Keratinocyte (primary cell): ENCODE data around the gene RNF166. TPM values are rescaled to one million over a fixed set of nuclear protein-coding genes. Genes with fewer than 3 reads are reported as not detected.

Experiments used
- DNase-seq: peaks from one replicate; pipeline ENCODE4 v3.0.0-alpha.2; 2011; ENCODE audit warnings: low read depth, missing footprints, low spot score
- FAIRE-seq: peaks from 2 replicates; lab custom pipeline; 2011; peaks lifted over from hg19 to GRCh38; lab: Jason Lieb, UNC
- H2AFZ ChIP-seq: 2 replicates; pipeline ENCODE4 v1.6.0; 2012; ENCODE audit warnings: low read length, control low read depth, inconsistent platforms; ENCODE audit not compliant: control insufficient read depth
- H3K27ac ChIP-seq: 2 replicates; pipeline ENCODE4 v1.5.1; 2011; ENCODE audit warnings: low read length; ENCODE audit not compliant: control insufficient read depth, insufficient read depth
- H3K27me3 ChIP-seq: 3 replicates; pipeline ENCODE4 v1.6.0; 2011; ENCODE audit warnings: low read length; ENCODE audit not compliant: control insufficient read depth, insufficient read depth; ENCODE audit errors: extremely low read depth
- H3K36me3 ChIP-seq, 2 experiments: 2 replicates in 1 of 2; 3 replicates in 1 of 2; pipeline ENCODE4 v1.5.1; 2011; ENCODE audit warnings: low read length in 2 of 2, mild to moderate bottlenecking in 1 of 2; ENCODE audit not compliant: control insufficient read depth in 2 of 2, insufficient read depth in 2 of 2; ENCODE audit errors: extremely low read depth in 1 of 2
- H3K4me1 ChIP-seq: 3 replicates; pipeline ENCODE4 v1.5.1; 2011; ENCODE audit warnings: low read length; ENCODE audit not compliant: control insufficient read depth, insufficient read depth; ENCODE audit errors: extremely low read depth
- H3K4me2 ChIP-seq: 3 replicates; pipeline ENCODE4 v1.6.0; 2011; ENCODE audit warnings: low read depth, low read length; ENCODE audit not compliant: control insufficient read depth, insufficient read depth; ENCODE audit errors: extremely low read depth
- H3K4me3 ChIP-seq, 3 experiments: fragments of 200-600 bp in 1 of 3; sonication (generic) in 1 of 3; 2 replicates in 2 of 3; 3 replicates in 1 of 3; pipeline ENCODE4 v1.5.1; 2011 to 2016; ENCODE audit warnings: low read length in 3 of 3, mild to moderate bottlenecking in 3 of 3, control low read depth in 2 of 3, inconsistent platforms in 1 of 3, low read depth in 1 of 3, mixed read lengths in 1 of 3, mixed run types in 1 of 3, moderate library complexity in 1 of 3; ENCODE audit not compliant: control insufficient read depth in 2 of 3, insufficient read depth in 2 of 3; ENCODE audit errors: extremely low read depth in 1 of 3
- H3K79me2 ChIP-seq: 2 replicates; pipeline ENCODE4 v1.6.0; 2012; ENCODE audit warnings: low read length; ENCODE audit not compliant: control insufficient read depth, insufficient read depth
- H3K9ac ChIP-seq: 3 replicates; pipeline ENCODE4 v1.6.0; 2011; ENCODE audit warnings: low read length; ENCODE audit not compliant: control insufficient read depth, insufficient read depth; ENCODE audit errors: extremely low read depth
- H3K9me1 ChIP-seq: 3 replicates; pipeline ENCODE4 v1.6.0; 2011; ENCODE audit warnings: low read length; ENCODE audit not compliant: control insufficient read depth, insufficient read depth; ENCODE audit errors: extremely low read depth
- H3K9me3 ChIP-seq: 2 replicates; pipeline ENCODE4 v1.5.1; 2012; ENCODE audit warnings: low read depth, low read length; ENCODE audit not compliant: control insufficient read depth
- H4K20me1 ChIP-seq: 3 replicates; pipeline ENCODE4 v1.6.0; 2011; ENCODE audit warnings: low read length; ENCODE audit not compliant: control insufficient read depth, insufficient read depth; ENCODE audit errors: extremely low read depth
- EZH2 ChIP-seq: IDR thresholded peaks from one replicate; pipeline ENCODE4 v1.6.1; 2012; ENCODE audit warnings: inconsistent platforms, mild to moderate bottlenecking, low read length, moderate library complexity
- dilution Hi-C: fragments of 300-500 bp; cut with MboI; formaldehyde crosslinking; loops from one replicate; pipeline ENCODE4 v1.7.0; 2020; ENCODE audit warnings: low sequenced_read_pairs; ENCODE audit not compliant: extremely low pct_ligation_motif_present
- polyA plus RNA-seq, 5 experiments: library from polyadenylated mRNA; depleted of rRNA in 3 of 5; stranded (reverse) in 3 of 5; stranded (forward) in 1 of 5; unstranded in 1 of 5; fragments of >200 nt; gene quantifications; 1 replicate in 1 of 5; 2 replicates in 3 of 5; 3 replicates in 1 of 5; pipeline versions ENCODE4 v1.2.1 to v1.2.3, GENCODE V29; 2011 to 2012; ENCODE audit warnings: missing spikeins in 2 of 5, low read depth in 1 of 5, low replicate concordance in 1 of 5
- TF ChIP-seq, protein P1 (sequence below), 3 experiments: IDR thresholded peaks in 1 of 3; conservative IDR thresholded peaks in 1 of 3; optimal IDR thresholded peaks in 1 of 3; 2 replicates in 2 of 3; 3 replicates in 1 of 3; pipeline versions ENCODE3 to v1.5.1; 2011; ENCODE audit warnings: low read length in 3 of 3, mild to moderate bottlenecking in 3 of 3, moderate library complexity in 2 of 3, control low read depth in 1 of 3, inconsistent platforms in 1 of 3; ENCODE audit not compliant: insufficient read depth in 2 of 3; ENCODE audit errors: extremely low read depth in 1 of 3

Gene RNF166
- polyA plus RNA-seq, 1 donor (not counting 4 experiments of a cell fraction or from before 2014, with no cell fraction given) = 3.4 TPM

DNA sequence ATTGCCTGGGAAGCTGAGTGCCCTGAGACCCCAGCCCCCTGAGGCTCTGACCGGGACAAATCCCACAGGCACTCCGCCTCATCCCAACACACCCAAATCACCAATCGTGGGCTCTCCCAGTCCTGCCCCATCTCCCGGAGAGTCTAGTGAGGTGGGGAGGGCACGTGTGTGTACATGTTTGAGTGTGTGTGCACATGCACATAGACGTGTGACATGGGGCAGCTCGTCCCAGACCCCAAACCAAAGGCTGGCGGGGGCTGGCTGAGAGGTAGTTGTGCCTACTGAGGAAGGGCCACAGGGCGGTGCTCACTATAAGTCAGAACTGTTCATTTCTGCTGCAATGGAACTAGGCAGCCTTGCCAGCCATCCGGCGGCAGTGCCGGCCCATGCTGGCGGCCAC, 28.5 kb downstream of the RNF166 start:
- no peak for FAIRE-seq
- dilution Hi-C loops = no loop called here
- H3K4me3 ChIP-seq = no peak overlapping the region
- H3K27ac ChIP-seq = no peak overlapping the region
- peaks cover 16% of the 10 kb centered on the region for H3K27me3 ChIP-seq
- H4K20me1 ChIP-seq = no peaks in the 10 kb centered on the region
- H3K4me1 ChIP-seq = no peaks in the 10 kb centered on the region
- H3K9ac ChIP-seq = no peak overlapping the region
- no peak overlapping the region for H2AFZ ChIP-seq
- no peaks in the 10 kb centered on the region for H3K9me3 ChIP-seq
- no peak overlapping the region for H3K4me2 ChIP-seq
- no peak for DNase-seq
- peaks cover 0 to 6% of the 10 kb centered on the region in 2 experiments for H3K36me3 ChIP-seq
- H3K9me1 ChIP-seq = no peaks in the 10 kb centered on the region
- TF ChIP-seq EZH2 = no peak
- TF ChIP-seq, protein P1, sequence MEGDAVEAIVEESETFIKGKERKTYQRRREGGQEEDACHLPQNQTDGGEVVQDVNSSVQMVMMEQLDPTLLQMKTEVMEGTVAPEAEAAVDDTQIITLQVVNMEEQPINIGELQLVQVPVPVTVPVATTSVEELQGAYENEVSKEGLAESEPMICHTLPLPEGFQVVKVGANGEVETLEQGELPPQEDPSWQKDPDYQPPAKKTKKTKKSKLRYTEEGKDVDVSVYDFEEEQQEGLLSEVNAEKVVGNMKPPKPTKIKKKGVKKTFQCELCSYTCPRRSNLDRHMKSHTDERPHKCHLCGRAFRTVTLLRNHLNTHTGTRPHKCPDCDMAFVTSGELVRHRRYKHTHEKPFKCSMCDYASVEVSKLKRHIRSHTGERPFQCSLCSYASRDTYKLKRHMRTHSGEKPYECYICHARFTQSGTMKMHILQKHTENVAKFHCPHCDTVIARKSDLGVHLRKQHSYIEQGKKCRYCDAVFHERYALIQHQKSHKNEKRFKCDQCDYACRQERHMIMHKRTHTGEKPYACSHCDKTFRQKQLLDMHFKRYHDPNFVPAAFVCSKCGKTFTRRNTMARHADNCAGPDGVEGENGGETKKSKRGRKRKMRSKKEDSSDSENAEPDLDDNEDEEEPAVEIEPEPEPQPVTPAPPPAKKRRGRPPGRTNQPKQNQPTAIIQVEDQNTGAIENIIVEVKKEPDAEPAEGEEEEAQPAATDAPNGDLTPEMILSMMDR (optimal IDR thresholded peaks at IDR 0.05 in 1 of 3, IDR thresholded peaks at IDR 0.05 in 1 of 3, conservative IDR thresholded peaks at IDR 0.05 in 1 of 3; ENCODE audit: extremely low read depth in 1 of 3, insufficient read depth in 2 of 3, low read length in 3 of 3) = no peak
- H3K79me2 ChIP-seq = no peaks in the 10 kb centered on the region

DNA sequence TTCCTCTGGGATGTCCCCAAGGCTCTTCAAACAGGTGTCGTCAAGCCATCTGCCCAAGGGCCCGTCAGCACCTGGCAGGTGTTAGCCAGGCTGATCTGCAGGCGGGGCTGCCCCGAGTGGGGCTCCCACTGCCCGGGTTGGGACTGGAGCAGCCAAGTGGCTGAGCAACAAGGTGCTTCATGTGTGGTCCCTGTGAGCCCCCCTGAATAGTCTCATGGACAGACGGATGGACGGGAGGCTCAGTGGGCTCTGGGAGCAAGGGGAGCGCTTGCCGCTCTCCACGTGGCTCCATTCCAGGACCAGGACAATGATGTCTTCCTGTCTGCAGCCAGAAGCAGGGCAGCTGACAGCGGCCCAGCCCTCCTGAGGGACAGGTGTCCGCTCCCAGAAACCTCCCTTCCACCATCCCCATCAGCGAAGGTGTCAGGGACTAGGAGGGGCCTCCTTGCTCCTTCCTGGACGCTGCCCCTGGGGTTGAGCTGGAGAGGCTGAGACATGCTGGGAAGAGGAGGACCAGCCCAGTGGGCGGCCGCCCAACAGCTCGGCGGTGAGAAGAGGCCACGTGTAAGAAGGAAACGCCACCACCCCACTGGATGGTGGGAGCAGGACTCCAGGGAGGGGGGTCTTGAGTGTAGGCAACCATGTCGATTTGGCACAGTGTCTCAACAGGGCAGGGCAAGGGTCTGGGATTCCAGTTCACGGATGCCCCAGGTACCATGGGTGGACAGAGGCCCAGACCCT, 29.5 kb downstream of the RNF166 start:
- no peak overlapping the region for H3K9ac ChIP-seq
- no peak overlapping the region for H3K27ac ChIP-seq
- H3K4me2 ChIP-seq = no peak overlapping the region
- FAIRE-seq = no peak
- dilution Hi-C loops = no loop called here
- DNase-seq = no peak
- H3K79me2 ChIP-seq = no peaks in the 10 kb centered on the region
- H3K4me3 ChIP-seq = no peak overlapping the region
- peaks cover 9% of the 10 kb centered on the region for H3K27me3 ChIP-seq
- no peak for TF ChIP-seq EZH2
- TF ChIP-seq, protein P1 (optimal IDR thresholded peaks at IDR 0.05 in 1 of 3, IDR thresholded peaks at IDR 0.05 in 1 of 3, conservative IDR thresholded peaks at IDR 0.05 in 1 of 3; ENCODE audit: extremely low read depth in 1 of 3, insufficient read depth in 2 of 3, low read length in 3 of 3) = no peak
- no peaks in the 10 kb centered on the region for H3K9me3 ChIP-seq
- no peaks in the 10 kb centered on the region for H4K20me1 ChIP-seq
- no peaks in the 10 kb centered on the region for H3K9me1 ChIP-seq
- no peaks in the 10 kb centered on the region for H3K4me1 ChIP-seq
- no peak overlapping the region for H2AFZ ChIP-seq
- peaks cover 0 to 6% of the 10 kb centered on the region in 2 experiments for H3K36me3 ChIP-seq
